Upper lobe of left lung (tissue), 6 donors: Measurements from ENCODE around the gene ULBP2. TPM values are rescaled to one million over a fixed set of nuclear protein-coding genes. Genes with fewer than 3 reads are reported as not detected.
A peak's percentile ranks its signal among the peaks of the same experiment; 100 is the strongest.
"Not testable (repeated sequence)": the region's sequence is repeated elsewhere in the genome, so short reads cannot be mapped to it uniquely, and the experiment has no call there.

Source experiments
- ATAC-seq, 2 donors: fragments of 200-7000 bp; cut with Tn5 transposase; one replicate each; pipeline ENCODE4 v1.9.1; 2022; ENCODE audit warnings: mild to moderate bottlenecking in 2 of 2, moderate library complexity in 2 of 2; ENCODE audit not compliant: low FRiP score in 2 of 2
- DNase-seq, 2 donors: peaks; one replicate each; pipeline ENCODE4 v3.0.0-alpha.2; 2019 to 2020
- H3K27ac ChIP-seq, 4 donors: fragments of 200-600 bp; sonication (generic); one replicate each; pipeline ENCODE4 v1.5.1; 2016 to 2019
- H3K27me3 ChIP-seq, 4 donors: fragments of 200-600 bp; sonication (generic); one replicate each; pipeline ENCODE4 v1.5.1; 2017 to 2019
- H3K36me3 ChIP-seq, 4 donors: fragments of 200-600 bp; sonication (generic); one replicate each; pipeline ENCODE4 v1.5.1; 2016 to 2019
- H3K4me1 ChIP-seq, 4 donors: fragments of 200-600 bp; sonication (generic); one replicate each; pipeline ENCODE4 v1.5.1; 2018 to 2019
- H3K4me3 ChIP-seq, 4 donors: fragments of 200-600 bp; sonication (generic); one replicate each; pipeline ENCODE4 v1.5.1; 2017 to 2019; ENCODE audit warnings: mild to moderate bottlenecking in 2 of 4, moderate library complexity in 1 of 4
- H3K9me3 ChIP-seq, 4 donors: fragments of 200-600 bp; sonication (generic); one replicate each; pipeline ENCODE4 v1.5.1; 2018 to 2019
- EP300 ChIP-seq, 4 donors: sonication (generic); formaldehyde crosslinking; IDR thresholded peaks; one replicate each; pipeline ENCODE4 v1.5.1; 2017; ENCODE audit warnings: antibody characterized with exemption in 4 of 4, control low read depth in 2 of 4
- POLR2A ChIP-seq, 4 donors: fragments of 450-650 bp; IDR thresholded peaks; one replicate each; pipeline ENCODE4 v1.5.1; 2016 to 2017; ENCODE audit warnings: antibody characterized with exemption in 4 of 4, mild to moderate bottlenecking in 2 of 4
- POLR2AphosphoS5 ChIP-seq, 2 donors: sonication (generic); formaldehyde crosslinking; IDR thresholded peaks; one replicate each; pipeline ENCODE4 v1.5.1; 2017; ENCODE audit warnings: antibody characterized with exemption in 2 of 2
- WGBS, 2 donors: methylation state at CpG; one replicate each; pipeline ENCODE4 v1.1.5; 2017 to 2018; 5-methylcytosine and 5-hydroxymethylcytosine counted together
- total RNA-seq, 6 donors: library from RNA; depleted of rRNA in 4 of 6; stranded (reverse); fragments of >200 nt in 4 of 6; gene quantifications; one replicate each; pipeline versions ENCODE4 v1.1.0 to v1.2.1, GENCODE V29; 2016 to 2021
- TF ChIP-seq, protein P1 (sequence below), 6 experiments: fragments of 450-650 bp in 4 of 6; fragments of 200-600 bp in 2 of 6; sonication (generic) in 2 of 6; IDR thresholded peaks; one replicate each; pipeline ENCODE4 v1.5.1; 2016 to 2019; ENCODE audit warnings: antibody characterized with exemption in 6 of 6
- donor health status: DM: no; HTN: no; CAD: no; lungs with moderate emphysema.
- donor health status: DM: no; HTN: yes; CAD: no; lungs with severe emphysema.

Gene ULBP2
- total RNA-seq, 6 donors from 2014 or later, result 1.00 to 3.7 (median 1.5) TPM; not detected in 2

DNA sequence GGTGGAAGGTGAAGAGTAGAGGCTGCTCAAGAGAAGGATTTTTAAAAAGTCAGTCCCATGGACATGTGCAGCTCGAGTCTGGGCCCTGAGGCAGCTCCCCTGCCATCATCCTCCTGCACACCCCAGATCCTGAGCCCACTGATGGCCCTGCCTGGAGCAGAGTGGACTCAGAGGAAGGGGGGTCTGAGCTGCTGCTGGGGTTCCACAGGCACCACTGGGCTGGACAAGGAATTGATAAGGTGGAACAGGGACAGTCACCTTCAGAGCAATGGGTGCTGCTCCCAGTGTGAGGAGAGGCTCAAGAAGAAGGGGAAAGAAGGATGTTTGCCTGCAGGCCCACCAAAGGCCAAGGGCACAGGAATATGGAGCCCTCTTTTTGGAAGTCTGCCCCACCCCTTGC lies 6.2 kb downstream of the ULBP2 start:
- Histone ChIP-seq H3K9me3 (no peaks in the 10 kb centered on the region), H3K27me3 (no peaks in the 10 kb centered on the region), H3K36me3 (no peaks in the 10 kb centered on the region), H3K4me3 (no peak overlapping the region), H3K27ac (no peak overlapping the region), H3K4me1 (no peaks in the 10 kb centered on the region)
- 71 to 86% methylated on average over 1 of the region's 1 CpG for WGBS, 2 donors
- DNase-seq (no peak), ATAC-seq (no peak)
- TF ChIP-seq POLR2AphosphoS5 (IDR thresholded peaks at IDR 0.05), result no peak
- no peak for TF ChIP-seq EP300 (IDR thresholded peaks at IDR 0.05)

DNA sequence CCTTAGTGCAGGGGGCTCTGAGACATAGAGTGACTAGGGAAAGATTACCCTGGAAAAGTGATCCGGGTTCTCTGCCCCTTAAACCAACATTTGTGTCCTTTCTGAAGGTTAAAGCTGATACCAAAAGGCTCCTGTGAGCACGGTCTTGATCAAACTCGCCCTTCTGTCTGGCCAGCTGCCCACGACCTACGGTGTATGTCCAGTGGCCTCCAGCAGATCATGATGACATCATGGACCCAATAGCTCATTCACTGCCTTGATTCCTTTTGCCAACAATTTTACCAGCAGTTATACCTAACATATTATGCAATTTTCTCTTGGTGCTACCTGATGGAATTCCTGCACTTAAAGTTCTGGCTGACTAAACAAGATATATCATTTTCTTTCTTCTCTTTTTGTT lies 6.8 kb downstream of the ULBP2 start:
- TF ChIP-seq, protein P1, sequence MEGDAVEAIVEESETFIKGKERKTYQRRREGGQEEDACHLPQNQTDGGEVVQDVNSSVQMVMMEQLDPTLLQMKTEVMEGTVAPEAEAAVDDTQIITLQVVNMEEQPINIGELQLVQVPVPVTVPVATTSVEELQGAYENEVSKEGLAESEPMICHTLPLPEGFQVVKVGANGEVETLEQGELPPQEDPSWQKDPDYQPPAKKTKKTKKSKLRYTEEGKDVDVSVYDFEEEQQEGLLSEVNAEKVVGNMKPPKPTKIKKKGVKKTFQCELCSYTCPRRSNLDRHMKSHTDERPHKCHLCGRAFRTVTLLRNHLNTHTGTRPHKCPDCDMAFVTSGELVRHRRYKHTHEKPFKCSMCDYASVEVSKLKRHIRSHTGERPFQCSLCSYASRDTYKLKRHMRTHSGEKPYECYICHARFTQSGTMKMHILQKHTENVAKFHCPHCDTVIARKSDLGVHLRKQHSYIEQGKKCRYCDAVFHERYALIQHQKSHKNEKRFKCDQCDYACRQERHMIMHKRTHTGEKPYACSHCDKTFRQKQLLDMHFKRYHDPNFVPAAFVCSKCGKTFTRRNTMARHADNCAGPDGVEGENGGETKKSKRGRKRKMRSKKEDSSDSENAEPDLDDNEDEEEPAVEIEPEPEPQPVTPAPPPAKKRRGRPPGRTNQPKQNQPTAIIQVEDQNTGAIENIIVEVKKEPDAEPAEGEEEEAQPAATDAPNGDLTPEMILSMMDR (IDR thresholded peaks at IDR 0.05), result no peak
- TF ChIP-seq POLR2A (IDR thresholded peaks at IDR 0.05) (no peak), EP300 (IDR thresholded peaks at IDR 0.05) (no peak), POLR2AphosphoS5 (IDR thresholded peaks at IDR 0.05) (no peak)
- H3K4me1 ChIP-seq, result no peaks in the 10 kb centered on the region
- no peak overlapping the region for H3K27ac ChIP-seq
- H3K27me3 ChIP-seq, result peaks cover 0 to 2% (median 0%) of the 10 kb centered on the region in 4 donors
- H3K9me3 ChIP-seq, result no peaks in the 10 kb centered on the region
- ATAC-seq (no peak), DNase-seq (no peak)
- 87 to 93% methylated on average over 5 of the region's 5 CpGs for WGBS, 2 donors
- no peak overlapping the region for H3K4me3 ChIP-seq
- no peaks in the 10 kb centered on the region for H3K36me3 ChIP-seq

DNA sequence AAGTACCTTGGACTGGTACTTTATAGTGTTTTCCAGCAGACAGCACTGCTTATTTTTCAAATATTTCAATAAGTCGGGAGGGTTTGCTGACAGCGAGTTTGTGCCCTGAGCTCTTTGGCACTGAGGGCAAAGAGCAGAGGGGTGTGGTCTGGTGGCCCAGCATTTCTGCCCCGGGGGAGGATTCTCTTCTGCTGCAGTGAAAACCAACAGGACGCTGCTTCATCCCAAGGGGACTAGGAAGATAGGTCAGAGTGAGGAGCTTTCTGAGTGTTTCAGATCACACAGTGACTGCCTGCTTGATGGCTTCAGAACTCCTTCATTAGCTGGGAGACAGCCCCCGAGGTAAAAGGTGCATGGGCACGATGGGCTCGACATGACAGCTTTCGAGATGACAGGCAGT lies 8.6 kb downstream of the ULBP2 start:
- whole genome bisulfite sequencing, 2 donors, result 44 to 46% methylated on average over 8 of the region's 8 CpGs
- peaks cover 0 to 7% (median 2%) of the 10 kb centered on the region in 4 donors for H3K4me1 ChIP-seq
- ATAC-seq, result no peak

DNA sequence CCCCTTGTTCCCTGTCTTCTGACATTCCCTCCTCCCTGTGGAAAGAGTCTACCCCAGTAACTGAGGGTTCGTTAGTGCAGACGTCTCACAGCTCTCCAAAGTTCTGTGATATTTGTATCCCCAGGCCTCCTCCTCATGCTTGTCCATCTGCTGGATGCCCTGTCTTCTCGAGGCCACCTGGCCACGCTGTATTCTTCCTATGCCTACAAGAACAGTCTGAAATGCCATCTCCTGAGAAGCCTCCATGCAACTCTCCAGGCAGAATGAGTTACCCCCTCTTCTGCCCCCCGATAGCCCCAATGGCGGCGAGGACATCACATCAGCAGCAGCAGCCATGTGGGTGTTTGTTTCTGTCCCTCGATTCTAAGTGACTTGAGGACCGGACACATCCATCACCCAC lies 9.3 kb downstream of the ULBP2 start:
- Histone ChIP-seq H3K4me3 (no peak overlapping the region), H3K9me3 (no peaks in the 10 kb centered on the region), H3K27me3 (peaks cover 0 to 7% (median 2%) of the 10 kb centered on the region in 4 donors), H3K4me1 (peaks cover 0 to 7% (median 2%) of the 10 kb centered on the region in 4 donors), H3K36me3 (no peaks in the 10 kb centered on the region), H3K27ac (no peak overlapping the region)
- DNase-seq (no peak), ATAC-seq (no peak)
- WGBS, 2 donors, result 82 to 86% methylated on average over 8 to 9 of the region's 9 CpGs
- TF ChIP-seq POLR2A (IDR thresholded peaks at IDR 0.05), result no peak
- TF ChIP-seq, protein P1 (IDR thresholded peaks at IDR 0.05), result no peak
- TF ChIP-seq POLR2AphosphoS5 (IDR thresholded peaks at IDR 0.05), result no peak
- TF ChIP-seq EP300 (IDR thresholded peaks at IDR 0.05), result no peak

More for the DNA sequence above, 8.6 kb downstream of the ULBP2 start:
- Histone ChIP-seq H3K27ac (no peak overlapping the region), H3K27me3 (peaks cover 0 to 5% (median 2%) of the 10 kb centered on the region in 4 donors), H3K36me3 (no peaks in the 10 kb centered on the region), H3K9me3 (no peaks in the 10 kb centered on the region), H3K4me3 (no peak overlapping the region)
- no peak for DNase-seq
- TF ChIP-seq POLR2A (IDR thresholded peaks at IDR 0.05) (no peak), POLR2AphosphoS5 (IDR thresholded peaks at IDR 0.05) (no peak), EP300 (IDR thresholded peaks at IDR 0.05) (no peak)
- TF ChIP-seq, protein P1 (IDR thresholded peaks at IDR 0.05), result no peak

DNA sequence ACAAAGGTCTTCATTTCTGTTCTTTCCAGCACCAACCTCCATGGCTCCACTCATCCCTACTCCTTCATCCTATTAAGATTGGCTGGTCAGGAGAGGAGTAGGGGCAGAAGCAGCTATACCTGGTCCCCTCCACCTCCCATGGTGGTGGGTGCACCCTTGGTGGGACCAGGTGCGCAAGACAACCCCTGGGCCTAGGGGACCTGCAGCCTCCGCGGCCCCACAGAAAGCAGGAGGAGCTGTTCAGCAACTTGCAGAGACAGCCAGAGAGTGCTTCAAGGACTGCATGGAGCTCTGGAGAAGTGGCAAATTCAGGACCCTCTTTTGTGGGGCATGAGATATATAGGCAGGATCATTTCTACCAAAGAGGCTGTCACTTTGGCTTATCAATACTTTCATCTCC lies 9.8 kb downstream of the ULBP2 start:
- H3K27me3 ChIP-seq, result peaks cover 0 to 7% (median 2%) of the 10 kb centered on the region in 4 donors
- ATAC-seq, result no peak
- no peaks in the 10 kb centered on the region for H3K9me3 ChIP-seq
- DNase-seq, result no peak
- no peak overlapping the region for H3K4me3 ChIP-seq
- H3K4me1 ChIP-seq, result peaks cover 0 to 7% (median 2%) of the 10 kb centered on the region in 4 donors
- H3K36me3 ChIP-seq, result no peaks in the 10 kb centered on the region
- H3K27ac ChIP-seq, result no peak overlapping the region
- TF ChIP-seq EP300 (IDR thresholded peaks at IDR 0.05), result no peak
- no peak for TF ChIP-seq POLR2A (IDR thresholded peaks at IDR 0.05)
- no peak for TF ChIP-seq POLR2AphosphoS5 (IDR thresholded peaks at IDR 0.05)
- TF ChIP-seq, protein P1 (IDR thresholded peaks at IDR 0.05), result no peak
- WGBS, 2 donors, result 84 to 100% methylated on average over 1 to 3 of the region's 3 CpGs

DNA sequence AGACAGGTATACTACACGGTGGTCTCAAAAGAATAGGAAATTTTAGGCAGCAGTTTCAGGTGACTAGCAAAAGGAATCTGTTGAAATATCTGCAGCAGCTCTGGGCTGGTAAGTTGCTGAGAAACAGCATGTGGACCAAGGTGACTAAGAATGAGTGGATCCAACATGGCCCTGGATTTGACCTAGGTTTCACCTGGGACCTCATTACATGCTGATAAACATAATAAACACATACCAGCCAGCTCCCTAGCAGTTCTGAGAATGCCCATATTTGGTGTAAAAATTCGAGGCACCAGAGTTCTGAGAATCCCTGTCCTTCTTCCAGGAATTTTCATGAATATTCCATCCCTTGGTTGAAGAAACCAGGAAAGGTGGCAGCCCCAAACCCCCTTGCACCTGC lies 11.6 kb downstream of the ULBP2 start:
- not testable (repeated sequence) for H3K27me3 ChIP-seq, ATAC-seq, H3K36me3 ChIP-seq, H3K27ac ChIP-seq, DNase-seq, H3K9me3 ChIP-seq, H3K4me3 ChIP-seq, H3K4me1 ChIP-seq
- WGBS, 2 donors, result 40 to 42% methylated on average over 2 of the region's 2 CpGs

DNA sequence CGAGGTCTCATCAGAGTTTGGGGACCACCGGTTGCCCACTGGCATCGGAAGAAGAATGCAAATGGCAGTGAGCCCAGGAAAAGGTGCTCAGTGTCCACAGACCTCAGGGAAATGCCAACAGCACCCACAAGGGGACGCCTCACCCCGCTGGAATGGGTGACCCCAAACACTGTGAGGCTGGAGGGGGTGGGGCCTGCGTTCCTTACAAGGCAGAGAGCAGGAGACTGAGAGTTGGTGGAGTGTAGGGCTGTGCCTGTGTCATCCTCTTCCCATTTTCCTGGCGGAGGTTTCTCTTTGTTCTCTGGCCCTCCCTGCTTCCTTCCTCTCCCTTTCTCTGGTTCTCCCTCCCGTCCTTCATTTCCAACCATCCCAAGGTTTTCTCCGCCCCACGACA lies 12.1 kb downstream of the ULBP2 start:
- not testable (repeated sequence) for H3K27me3 ChIP-seq, DNase-seq, H3K36me3 ChIP-seq, H3K27ac ChIP-seq, H3K9me3 ChIP-seq, H3K4me1 ChIP-seq
- peak; percentile 68 to 69 for ATAC-seq
- H3K4me3 ChIP-seq, result peak overlapping the region in 1 of 4 donors; percentile 17
- WGBS, 2 donors, result 0 to 1% methylated on average over 4 of the region's 10 CpGs

DNA sequence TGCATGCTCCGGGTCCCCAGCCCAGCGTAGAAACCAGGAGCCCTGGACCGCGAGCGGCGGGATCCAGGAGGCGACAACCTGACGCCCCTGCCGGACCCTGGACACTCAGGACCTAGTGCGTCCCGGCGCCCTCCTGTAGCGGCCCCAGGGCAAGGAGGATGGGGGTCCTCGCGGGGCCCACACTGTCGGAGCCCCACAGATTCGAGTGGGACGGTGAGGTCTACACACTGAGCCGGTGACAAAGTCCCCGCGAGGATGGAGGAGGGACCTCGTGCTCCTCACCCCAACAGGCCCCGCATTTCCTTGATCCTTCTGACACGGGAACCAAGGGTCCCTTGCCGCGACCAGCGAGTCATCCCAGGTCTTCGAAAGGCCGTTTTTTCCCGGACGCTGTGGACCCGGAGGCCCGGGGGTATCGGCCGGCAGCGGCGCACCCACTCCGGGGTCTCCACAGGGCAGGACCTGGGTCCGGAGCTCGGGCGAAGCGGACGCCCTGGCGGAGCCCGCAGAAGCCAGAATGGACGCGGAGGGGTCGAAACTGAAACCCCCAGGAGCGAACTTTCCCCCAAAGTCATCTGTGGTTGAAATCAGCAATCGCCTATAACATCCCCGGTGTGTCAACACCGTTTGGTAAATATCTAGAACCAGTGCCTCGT lies 12.6 kb downstream of the ULBP2 start:
- not testable (repeated sequence) for DNase-seq, H3K27ac ChIP-seq, H3K36me3 ChIP-seq, H3K9me3 ChIP-seq, H3K27me3 ChIP-seq, H3K4me1 ChIP-seq
- 36% methylated on average over 22 of the region's 53 CpGs; no CpG with 5 or more reads in 1 of the 2 donors for WGBS, 2 donors
- ATAC-seq, result peak in 1 of 2 donors; percentile 53
- peak overlapping the region in 1 of 4 donors; percentile 17 for H3K4me3 ChIP-seq
